Left cardiac atrium (tissue), 4 donors: Measurements from ENCODE around the gene CUBN. TPM values are rescaled to one million over a fixed set of nuclear protein-coding genes. Genes with fewer than 3 reads are reported as not detected.
A peak's percentile ranks its signal among the peaks of the same experiment; 100 is the strongest.

Source experiments
- ATAC-seq, 2 donors: fragments of 200-7000 bp; cut with Tn5 transposase; one replicate each; pipeline ENCODE4 v1.9.1; 2020; ENCODE audit warnings: mild to moderate bottlenecking in 2 of 2, moderate library complexity in 2 of 2
- DNase-seq: peaks from one replicate; pipeline ENCODE4 v3.0.0-alpha.2; 2020
- intact Hi-C, 2 donors: fragments of 100-400 bp; cut with DNase I; formaldehyde crosslinking; loops; one replicate each; pipeline versions ENCODE4 v1.14.1 to v1.15.1; 2022 to 2023
- total RNA-seq, 2 donors: library from RNA; stranded (reverse); fragmentation: NEBNext Ultra II Directional; extraction: Animal tissue kit (Norgen Biotek cat#: 25700); gene quantifications; one replicate each; pipeline ENCODE4 v1.2.1, GENCODE V29; 2021
- donor health status: DM: no; HTN: yes; CAD: no.
- donor health status: DM: no; HTN: yes; CAD: no; lungs with severe emphysema.
- donor health status: DM: yes; HTN: yes; CAD: no.
- donor health status: Dilated cardiomyopathy.

CUBN gene
- total RNA-seq, 2 donors from 2014 or later: 0.84 to 0.91 TPM

DNA sequence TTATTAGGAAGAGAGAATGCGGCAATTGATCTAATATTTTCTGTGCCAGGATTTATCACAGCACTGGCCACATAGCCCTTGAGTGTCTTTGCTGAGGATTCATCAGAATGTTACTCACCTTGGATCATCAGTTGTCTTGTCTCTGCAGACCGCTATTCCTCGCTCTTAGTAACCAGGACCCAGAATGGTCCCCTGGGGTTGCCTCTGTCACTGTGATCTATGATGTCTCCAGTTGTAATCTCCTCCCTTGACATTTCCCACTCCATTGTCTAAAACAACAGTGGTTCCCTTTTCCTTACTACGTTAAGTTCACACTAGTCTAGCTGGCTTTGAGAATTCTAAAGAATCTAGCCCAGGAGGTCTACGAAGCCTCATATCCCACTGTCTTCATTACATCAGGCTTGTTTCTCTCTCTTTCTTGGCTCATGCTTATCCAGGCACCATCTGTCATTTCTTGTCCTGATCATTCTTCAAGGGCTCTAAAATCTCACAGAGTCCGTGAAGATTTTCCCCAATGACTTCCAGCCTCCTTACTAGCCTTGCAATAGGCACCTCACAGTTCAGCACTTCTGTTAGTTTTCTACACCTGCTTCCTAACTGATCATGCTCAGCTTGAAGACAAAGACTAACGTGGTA, 125.8 kb downstream of the CUBN start:
- intact Hi-C loops: loop anchor here in 1 of 2 donors (10.0 kb wide), 1 partner anchor 221 kb away; the partner anchor contains the start of gene VIM

DNA sequence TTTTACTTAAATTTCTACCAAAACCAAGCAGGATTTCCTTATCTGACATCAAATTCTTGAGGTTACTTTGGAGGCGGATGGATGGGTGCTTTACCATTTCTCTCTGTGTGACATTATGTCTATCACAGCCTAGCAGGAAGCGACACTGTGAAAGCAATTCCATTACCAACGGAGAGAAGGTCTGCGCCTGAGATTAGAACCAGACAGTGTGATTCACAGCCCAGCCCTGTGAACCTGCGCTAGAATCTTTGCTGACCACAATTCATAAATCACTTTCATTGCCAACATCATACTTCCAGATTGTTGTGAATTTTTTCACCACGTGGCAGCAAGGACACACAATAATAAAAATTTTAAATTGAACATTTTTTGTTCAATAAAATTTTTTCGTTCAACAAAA, 126.5 kb downstream of the CUBN start:
- intact Hi-C loops: loop anchor here in 1 of 2 donors (10.0 kb wide), 1 partner anchor 222 kb away; the partner anchor contains the start of gene VIM
- DNase-seq (no peak), ATAC-seq (peak in 1 of 2 donors; percentile 65)

More for the DNA sequence above, 125.8 kb downstream of the CUBN start:
- ATAC-seq (no peak), DNase-seq (no peak)

DNA sequence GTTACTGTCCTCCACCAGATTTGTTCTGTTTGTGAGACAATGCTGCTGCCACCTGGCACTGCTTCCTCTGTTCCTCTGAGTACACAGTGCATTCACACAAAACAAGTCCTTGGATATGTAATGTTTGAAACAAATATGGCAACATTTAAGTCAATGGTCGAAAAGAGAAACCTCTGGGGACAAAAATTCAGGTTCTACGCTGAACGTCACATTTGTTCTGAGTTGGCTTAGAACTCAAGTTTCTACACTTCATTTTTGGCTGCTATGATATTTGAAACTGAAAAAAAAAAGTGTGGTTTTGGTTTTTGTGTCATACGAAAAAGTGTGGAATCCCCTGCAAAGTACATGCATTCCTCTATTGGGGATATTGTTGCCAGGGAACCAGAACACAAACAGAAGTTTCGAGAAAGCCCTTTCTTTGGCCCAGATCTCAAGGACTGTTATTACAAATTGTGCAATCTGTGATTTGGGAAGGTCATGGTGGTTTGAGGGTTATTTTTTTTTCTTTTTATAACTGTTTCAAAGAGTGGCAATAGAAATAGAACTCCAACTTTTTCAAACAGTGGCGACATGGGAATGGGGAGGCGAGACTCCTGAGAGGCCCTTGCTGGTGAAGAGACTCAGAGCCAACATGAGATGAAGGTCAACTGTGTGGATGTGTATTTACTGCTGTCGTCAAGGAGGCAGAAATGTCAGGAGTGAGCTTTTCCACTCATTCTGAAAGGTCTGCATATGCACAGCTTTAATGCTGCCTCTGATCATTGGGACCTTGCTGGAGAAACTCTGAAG, 127.5 kb downstream of the CUBN start:
- intact Hi-C loops: loop anchor here in 1 of 2 donors (10.0 kb wide), 1 partner anchor 223 kb away; the partner anchor contains the start of gene VIM
- DNase-seq (peak; percentile 41), ATAC-seq (peak; percentile 81 to 86)

DNA sequence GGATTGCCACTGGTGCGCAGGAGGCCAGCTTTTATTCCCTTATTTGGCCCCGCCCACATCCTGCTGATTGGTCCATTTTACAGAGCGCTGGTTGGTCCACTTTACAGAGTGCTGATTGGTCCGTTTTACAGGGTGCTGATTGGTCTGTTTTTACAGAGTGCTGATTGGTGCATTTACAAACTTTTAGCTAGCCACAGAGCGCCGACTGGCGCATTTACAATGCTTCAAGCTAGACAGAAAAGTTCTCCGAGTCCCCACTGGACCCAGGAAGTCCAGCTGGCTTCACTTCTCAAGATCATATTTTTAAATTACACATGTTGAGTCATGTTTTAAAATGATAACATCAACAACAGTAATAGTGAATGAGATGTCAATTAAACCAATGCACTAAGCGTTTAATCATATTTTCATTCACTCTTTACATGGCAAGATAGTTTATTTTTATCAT, 128.3 kb downstream of the CUBN start:
- DNase-seq: peak; percentile 57
- intact Hi-C loops: loop anchor here in 1 of 2 donors (10.0 kb wide), 1 partner anchor 223 kb away; the partner anchor contains the start of gene VIM
- ATAC-seq: peak in 1 of 2 donors; percentile 30

DNA sequence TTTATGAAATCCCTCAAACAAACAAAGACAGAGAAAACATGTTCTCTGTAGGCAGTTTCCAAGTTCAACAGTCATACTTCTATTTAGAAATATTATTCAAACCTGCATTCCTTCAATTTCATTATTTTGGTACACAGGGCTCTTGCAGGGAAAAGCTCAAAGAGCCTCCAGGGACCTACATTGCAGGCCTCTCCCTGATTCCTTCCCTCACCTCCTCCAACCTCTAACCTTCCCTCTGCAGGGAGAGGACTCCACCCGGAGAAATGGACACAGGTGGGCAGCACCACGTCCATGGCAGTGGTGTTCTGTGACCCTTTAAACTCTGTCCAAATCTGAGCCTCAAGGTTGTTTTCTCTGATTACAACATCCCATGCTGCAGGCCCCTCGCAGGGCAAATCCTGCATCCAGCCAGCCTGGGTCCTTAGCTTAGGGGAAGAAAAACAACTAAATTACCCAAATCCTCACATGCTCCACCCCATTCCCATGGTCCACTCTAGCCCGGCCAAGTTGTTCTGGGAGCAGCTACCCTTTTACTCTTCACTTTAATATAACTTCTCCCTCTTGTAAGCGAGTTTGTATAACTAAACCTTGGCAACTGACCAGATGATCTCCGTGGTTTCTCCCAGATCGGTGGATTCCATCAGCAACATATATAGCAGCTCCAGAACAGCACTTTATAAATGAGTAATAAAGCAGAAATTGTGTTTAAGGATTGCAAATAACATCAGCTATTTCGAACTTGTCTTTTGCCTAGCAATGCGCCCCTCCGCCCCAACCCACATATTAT, 129.8 kb downstream of the CUBN start:
- intact Hi-C loops: loop anchor here in 1 of 2 donors (10.0 kb wide), 1 partner anchor 225 kb away; the partner anchor contains the start of gene VIM
- DNase-seq: no peak
- no peak for ATAC-seq

DNA sequence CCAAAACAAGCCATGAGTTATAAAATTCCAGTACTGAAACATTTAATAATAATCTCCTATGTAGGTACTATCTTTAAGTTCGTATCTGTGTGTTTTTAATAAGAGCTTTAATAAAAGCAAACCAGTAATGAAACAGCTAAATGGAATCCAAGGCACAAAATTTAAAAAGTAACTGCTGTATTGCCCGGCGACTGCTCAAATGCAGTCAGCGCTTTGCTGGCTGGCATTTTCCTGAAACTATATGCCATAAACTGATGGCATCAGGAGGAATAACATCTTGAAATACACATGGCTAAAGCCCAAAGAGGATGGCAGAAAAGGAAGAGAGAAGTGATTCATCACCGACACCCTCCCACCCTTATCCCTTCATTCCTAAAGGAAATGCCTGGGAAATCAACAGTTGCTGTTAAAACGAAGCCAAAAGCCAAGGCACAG, 133.1 kb downstream of the CUBN start:
- intact Hi-C loops: no loop called here
- DNase-seq (no peak), ATAC-seq (peak in 1 of 2 donors; percentile 63)

DNA sequence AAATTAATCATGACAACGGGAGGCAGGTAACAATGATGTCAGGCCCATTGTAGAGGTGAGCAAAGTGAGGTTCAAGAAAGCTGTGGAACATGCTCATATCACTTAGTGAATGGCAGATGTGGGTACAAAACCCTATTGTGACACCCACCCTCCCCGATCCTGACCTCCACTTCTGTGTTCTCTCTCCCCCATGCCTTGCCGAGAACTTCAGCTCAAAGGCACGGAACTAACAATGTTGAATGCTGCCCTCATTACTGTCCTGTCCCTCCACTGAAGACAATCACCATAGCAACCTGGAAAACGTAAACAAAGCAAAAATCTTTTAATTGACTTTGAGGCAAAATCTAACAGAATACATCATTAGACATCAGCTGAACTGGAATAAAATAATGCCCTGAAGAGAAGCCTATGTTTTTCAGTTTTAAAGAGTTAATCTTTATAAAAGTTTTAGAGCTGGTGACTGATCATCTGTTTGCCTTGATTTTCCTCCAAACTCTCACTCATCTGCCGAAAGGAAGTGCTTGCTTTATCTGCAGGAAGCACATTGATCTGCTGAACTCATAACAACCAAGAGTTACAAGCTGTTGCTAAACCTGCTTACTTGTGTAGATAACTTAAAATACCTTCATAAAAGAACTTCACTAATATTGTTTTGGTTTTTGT, 133.6 kb downstream of the CUBN start:
- peak; percentile 62 to 77 for ATAC-seq
- DNase-seq: no peak
- intact Hi-C loops: no loop called here

DNA sequence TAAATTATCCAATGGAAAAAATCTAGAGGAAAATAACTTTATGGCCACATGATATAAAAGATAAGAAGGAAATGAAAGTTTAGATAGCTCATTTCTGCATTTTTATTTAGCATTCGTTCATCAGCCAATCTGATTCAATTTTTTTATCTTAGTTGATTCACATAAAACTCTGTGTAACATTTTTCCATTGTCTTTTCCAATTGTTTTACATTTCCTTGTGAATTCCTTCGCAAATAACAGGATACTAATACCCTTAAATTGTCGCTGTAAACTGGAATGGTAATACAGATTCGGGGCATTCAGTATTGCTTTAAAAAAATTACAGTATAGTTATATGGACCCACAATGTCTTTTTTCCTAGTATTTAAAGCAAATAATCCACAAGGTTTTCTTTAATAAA, 136.4 kb downstream of the CUBN start:
- ATAC-seq (no peak), DNase-seq (no peak)
- intact Hi-C loops: no loop called here

DNA sequence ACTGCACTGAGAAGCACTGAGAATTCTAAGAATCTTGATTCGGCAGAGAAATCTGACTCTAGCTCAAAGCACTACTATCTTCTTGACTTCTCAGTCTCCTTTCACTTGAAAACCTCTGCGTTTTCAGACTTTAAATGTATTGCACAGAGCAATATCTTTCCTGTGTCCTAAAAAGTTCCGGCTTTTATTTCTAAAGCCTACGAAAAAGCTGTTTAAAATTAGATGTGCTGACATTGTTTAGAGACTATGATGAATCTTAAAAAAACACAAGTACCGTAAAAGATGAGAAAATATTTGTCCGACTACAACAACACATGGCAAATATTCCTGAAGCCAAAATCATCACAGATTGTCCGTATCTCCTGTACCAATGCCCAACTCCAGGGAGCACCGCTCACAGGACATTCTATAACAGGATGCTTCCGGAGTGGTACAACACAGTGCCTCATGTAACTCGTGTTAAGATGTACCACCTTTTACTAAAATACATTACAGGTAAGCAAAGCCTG, 136.9 kb downstream of the CUBN start:
- ATAC-seq: peak in 1 of 2 donors; percentile 40
- intact Hi-C loops: no loop called here
- DNase-seq: no peak

DNA sequence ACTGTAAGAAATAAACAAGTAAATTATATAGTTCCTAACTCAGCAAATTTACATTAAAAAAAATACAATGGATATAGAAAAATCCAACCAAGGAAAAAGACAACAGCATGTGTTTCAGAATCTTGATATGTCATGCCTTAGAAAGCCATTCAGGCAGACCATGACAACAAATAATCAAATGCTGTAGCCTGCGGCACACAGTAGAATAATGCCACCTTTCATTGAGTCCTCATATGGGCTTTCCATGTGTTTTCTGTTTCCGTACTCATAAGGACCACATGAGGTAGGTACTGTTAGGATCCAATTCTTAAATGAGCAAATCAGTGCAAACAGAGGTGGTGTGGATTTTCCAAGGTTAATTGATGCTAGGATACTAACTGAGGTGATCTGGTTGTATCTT, 138.6 kb downstream of the CUBN start:
- no peak for ATAC-seq
- no peak for DNase-seq
- intact Hi-C loops: no loop called here

DNA sequence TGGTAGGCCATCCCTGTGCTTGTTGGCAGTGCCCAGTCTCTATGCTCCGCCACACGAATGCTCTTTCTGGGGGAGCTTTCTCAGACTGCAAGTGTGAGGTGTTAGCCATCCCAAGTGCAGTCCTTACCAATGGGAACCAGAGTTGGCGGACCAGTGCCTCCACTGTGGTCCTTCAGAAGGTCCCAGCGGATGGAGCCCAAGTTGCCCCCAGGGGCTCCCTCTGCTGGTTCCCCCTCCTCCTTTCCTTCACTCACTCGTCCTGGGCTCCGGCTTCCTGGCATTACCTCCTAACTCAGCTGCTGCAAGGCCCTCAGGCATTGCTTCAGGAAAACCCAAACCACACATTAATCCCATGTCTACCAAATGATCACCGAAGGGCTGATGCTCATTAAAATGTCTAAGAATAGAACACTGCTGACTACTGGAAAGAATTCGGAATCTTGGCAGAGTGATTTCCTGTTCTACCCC, 139.8 kb downstream of the CUBN start:
- no peak for DNase-seq
- intact Hi-C loops: no loop called here
- ATAC-seq: no peak

DNA sequence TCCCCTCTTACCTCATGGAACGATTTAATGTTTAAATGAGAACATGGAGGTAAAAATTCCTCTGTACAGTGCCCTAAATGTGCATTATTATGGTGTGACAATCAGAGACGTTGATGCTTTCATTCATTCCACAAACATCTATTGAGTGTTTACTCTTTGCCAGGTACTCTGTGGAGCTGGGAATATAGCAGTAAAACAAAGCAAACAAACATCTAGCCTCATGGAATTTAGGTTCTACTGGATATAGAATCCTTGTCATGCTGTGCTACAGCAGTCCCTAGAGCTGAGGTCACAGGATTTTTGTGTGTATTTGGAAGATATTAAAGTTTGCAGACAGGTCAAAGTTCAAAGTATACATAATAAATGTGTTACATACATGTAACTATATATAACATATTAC, 140.7 kb downstream of the CUBN start:
- intact Hi-C loops: no loop called here
- no peak for ATAC-seq

DNA sequence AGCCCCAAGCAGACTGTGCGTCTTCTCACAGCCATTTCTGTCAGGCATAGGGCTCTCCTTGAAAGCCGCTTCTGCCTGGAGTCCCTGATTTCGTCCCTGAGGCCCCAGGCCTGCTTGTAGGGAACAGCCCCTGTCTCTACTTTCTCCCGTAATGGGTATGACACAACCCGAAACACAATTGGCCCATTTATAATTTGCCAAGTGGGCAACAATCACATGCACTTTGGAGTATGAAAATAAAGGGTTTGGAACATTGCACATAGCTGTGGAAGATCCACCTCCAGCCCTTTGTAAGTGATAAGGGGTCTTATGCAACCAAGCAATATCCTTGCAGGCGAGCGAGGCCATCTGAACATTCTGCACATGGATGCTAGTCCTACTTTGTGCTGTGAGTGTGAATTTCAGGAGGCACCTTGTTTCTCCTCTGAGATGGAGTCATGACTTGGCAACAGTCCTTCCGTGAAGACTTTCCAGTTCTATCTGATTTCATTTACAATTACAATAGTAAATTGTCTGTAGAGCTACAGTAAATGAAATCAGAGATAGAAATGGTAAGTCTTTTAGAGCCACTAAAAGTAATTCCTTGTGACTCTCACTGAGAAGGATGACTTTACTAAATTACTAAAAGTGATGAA, 141.5 kb downstream of the CUBN start:
- ATAC-seq (peak in 1 of 2 donors; percentile 10), DNase-seq (no peak)
- intact Hi-C loops: no loop called here

More for the DNA sequence above, 140.7 kb downstream of the CUBN start:
- no peak for DNase-seq

DNA sequence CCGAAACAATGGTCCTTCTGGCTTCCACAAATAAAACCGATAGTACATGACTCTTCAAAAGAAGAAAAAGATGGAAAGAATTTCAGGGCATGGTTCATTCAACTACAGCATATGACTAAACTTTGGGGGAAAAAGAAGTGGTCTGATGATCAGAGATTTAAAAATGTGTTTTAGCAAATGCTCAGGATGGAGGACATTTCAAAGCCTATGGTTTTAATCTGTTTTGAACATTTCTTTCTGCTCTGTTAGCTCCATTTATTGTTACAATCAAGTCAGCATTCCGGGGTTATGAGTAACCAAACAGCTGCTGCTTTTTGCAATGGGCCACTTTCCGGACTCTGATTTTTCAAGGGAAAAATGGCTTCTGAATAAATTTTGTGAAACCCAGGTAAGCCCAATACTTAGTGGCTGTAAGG, 142.4 kb downstream of the CUBN start:
- intact Hi-C loops: no loop called here
- no peak for DNase-seq
- peak; percentile 28 to 48 for ATAC-seq

DNA sequence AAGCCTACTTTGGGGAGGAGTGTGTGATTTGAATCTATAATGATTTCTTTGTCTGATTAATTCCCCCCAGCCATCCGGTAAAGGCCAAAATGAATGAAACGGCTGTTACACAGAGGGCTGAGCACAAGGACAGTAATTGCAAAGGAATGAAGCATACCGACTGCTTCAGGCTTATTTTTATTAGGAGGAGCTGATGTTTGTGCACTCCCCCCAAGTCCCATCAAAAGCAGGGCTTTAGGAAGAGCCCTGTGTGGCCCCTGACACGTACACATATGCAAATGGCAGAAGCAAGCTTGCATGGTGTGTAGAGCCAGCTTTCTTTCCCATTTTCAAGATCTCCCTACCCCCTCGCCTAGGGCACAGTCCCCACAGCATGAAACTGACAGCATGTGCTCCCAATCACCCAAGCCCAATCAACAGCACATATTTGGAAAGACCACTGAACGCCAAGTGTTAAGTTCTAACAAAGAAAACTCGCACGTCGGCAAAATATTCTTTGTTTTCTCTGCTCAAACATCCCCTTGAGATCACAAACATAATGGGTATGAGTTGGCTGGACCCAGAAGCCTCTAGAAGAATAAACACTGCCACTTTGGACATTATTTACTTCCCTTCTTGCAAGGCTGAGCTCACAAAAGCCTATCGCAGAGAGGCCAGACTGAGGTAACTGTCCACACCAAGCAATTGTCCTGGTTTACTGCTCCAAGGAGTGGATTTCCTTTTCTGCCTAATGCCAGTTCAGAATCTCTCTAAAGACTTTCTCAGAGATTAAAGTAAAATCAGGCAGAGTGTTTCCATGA, 143.0 kb downstream of the CUBN start:
- ATAC-seq (peak; percentile 55 to 76), DNase-seq (no peak)
- intact Hi-C loops: no loop called here

DNA sequence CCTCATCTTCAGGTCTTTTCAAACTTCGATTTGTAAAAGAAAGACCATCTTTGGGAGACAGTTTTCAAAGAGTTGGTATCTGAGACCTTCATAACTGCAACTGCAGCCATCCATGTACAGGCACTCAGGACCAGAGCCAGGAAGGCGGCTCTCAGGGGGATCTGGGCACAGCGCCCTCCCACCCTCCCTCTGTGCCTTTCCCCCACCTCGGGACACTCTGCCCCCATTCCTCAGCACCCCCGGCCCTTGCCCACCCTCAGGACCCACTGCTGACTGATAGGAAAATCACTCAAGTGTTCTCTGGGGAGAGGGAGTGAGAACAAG, 143.6 kb downstream of the CUBN start:
- ATAC-seq: no peak
- DNase-seq: no peak
- intact Hi-C loops: no loop called here

DNA sequence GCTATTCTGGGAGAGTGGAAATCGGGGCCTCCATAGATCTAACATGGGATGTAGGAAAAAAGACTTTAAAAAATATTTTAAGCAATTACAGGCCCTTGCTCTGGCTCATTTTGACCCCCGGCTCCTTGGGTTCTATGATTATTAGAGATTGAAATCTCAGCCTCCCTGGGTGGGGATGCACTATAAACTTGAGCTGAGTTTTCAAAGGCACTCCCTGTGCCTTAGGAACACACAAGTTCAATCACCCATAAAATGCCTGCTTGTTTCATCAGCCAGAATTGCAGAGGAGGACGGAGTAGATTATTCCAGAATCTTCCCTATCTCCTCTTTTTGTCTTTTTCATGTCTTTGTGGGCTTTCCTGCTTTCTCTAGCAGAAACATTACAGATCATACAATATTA, 145.4 kb downstream of the CUBN start:
- no peak for ATAC-seq

More for the DNA sequence above, 145.4 kb downstream of the CUBN start:
- intact Hi-C loops: no loop called here
- no peak for DNase-seq
